GM21526 (cell line): ENCODE measurements around the gene LTO1.
"Not testable (repeated sequence)": the region's sequence is repeated elsewhere in the genome, so short reads cannot be mapped to it uniquely, and the experiment has no call there.

Experiments used
- ATAC-seq: cut with Tn5 transposase; IDR thresholded peaks from one replicate; pipeline ENCODE4 v1.9.1; 2021; ENCODE audit warnings: moderate library complexity; ENCODE audit not compliant: unreplicated experiment, low FRiP score

Gene LTO1

DNA sequence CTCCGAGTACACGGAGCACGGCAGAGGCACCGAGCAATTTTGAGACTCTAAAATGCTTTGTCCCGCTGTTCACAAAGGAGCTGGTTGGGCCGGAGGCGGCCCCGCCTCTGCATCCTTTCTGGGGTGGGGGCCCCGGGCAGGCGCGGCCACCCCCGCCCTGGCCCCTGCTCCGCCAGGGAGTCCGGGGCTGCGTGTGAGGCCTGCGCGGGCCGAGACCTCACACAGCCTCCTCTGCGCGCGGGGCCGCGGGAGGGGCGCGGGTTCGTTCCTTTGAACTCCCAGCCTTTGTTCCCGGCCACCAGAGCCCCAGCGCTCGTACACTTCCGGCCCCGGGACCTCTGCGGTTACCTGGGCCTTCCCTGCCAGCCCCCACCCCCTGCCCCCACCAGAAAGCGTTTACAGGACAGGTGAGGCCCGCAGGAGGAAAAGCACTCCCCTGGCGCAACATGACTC lies 27.1 kb upstream of the LTO1 start:
- ATAC-seq: no peak

GRCh38 chr11:69700278-69701140 lies 25.4 kb upstream of the LTO1 start:
- no peak for ATAC-seq

GRCh38 chr11:69699213-69699612 lies 24.1 kb upstream of the LTO1 start:
- ATAC-seq: no peak

- no peak for ATAC-seq
Observed at GRCh38 chr11:69698362-69698761, 23.2 kb upstream of the LTO1 start.

DNA sequence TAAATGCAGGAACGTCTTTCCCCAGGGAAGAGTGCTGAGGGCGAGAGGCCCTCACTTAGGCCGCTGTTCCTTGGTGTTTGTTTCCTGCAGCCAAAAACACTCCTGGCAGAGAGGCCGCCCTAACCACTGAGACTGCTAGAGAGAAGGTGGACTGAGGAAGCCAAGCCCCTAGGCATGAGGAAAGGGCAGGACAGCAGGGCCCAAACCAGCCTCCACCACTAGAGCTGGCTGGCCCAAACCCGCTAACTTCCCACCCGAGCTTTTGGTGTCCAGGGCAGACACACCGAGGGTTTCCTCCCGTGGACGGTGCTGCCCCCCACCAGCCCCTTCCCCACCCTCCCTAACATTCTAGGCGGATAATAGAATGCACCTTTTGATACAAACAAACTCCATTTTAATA lies 22.7 kb upstream of the LTO1 start:
- ATAC-seq: no peak

DNA sequence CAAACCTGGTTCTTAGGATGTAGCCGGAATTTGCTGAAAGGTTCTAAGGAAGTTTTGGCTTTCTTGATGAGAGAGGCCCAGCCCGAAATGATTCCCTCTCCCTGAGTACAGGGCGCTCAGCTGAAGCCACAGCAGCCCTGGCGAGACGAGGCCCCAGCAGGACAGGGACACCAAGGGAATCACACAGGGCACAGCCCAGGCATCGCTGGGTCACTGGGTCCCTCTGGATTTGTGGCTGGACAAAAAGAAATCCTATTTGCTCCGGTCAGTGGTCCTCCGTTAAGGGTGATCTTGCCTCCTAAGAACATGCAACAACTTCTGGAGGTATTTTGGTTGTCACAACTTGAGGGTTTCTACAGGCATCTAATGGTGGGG lies 22.3 kb upstream of the LTO1 start:
- no peak for ATAC-seq

DNA sequence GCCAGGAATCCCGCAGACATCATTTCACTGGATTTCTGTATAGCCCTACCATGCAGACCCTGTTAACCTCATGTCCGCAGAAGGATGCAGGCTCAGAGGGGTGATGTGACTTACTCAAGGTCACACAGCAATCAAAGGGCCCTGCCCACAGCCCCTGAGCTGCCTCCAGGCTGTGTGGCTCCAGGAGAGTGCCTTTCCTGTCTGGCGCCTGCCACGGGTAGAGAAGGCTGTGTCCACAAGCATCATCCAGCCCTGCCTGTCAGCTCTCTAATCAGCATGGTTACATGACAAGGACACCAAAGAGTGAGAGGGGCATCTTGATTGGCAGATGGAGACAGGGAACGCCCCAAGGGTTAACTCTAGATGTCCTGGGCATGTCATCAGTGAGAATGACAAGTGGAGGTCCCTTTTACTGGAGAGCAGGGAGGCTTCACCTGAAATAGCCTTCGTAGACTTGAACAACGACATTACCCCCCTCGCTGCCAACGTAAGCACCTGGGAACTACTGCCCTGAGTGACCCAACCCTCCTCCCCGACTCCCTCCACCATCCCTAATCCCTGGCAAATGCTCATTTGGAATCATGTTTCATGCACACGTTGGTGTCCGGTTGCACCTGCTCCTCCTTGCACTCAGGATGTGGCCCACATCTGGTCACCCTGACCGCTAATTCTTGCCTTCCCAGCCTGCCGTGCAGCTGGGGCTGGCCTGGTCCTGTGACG lies 21.8 kb upstream of the LTO1 start:
- ATAC-seq: no peak

DNA sequence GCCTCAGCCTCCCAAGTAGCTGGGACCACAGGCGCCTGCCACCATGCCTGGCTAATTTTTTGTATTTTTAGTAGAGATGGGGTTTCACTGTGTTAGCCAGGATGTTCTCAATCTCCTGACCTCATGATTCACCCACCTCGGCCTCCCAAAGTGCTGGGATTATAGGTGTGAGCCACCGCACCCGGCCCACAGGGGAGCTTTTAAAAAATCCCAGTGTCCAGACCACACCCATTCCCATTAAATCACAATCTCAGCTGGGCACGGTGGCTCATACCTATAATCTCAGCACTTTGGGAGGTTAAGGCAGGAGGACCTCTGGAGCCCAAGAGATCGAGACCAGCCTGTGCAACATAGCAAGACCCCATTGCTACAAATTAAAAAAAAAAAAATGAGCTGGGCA lies 20.8 kb upstream of the LTO1 start:
- not testable (repeated sequence) for ATAC-seq

DNA sequence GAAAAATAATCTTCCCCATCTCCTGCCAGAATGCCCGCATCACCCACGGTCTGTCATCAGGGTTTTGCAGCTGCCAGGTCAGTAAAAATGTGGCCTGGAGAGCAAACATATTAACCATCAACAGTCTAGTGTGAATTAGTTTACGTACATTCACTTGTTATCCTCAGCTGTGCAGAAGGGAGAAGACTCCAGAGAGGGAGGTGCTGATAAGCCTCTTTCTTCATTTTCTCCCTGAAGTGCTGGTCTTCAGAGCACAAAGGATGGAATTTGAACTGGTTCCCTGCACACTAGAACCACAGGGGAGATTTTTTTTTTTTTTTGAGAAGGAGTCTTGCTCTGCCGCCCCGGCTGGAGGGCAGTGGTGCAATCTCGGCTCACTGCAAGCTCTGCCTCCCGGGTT lies 20.4 kb upstream of the LTO1 start:
- ATAC-seq: no peak

GRCh38 chr11:69694781-69695180 lies 19.6 kb upstream of the LTO1 start:
- no peak for ATAC-seq

- ATAC-seq: no peak
Observed at GRCh38 chr11:69692422-69692821, 17.3 kb upstream of the LTO1 start.

- ATAC-seq: no peak
Observed at GRCh38 chr11:69691463-69691862, 16.3 kb upstream of the LTO1 start.

GRCh38 chr11:69689484-69690319 lies 14.5 kb upstream of the LTO1 start:
- no peak for ATAC-seq

GRCh38 chr11:69687969-69688771 lies 13.0 kb upstream of the LTO1 start:
- ATAC-seq: not testable (repeated sequence)

- ATAC-seq: no peak
Observed at GRCh38 chr11:69686856-69687255, 11.7 kb upstream of the LTO1 start.

GRCh38 chr11:69686452-69686851 lies 11.3 kb upstream of the LTO1 start:
- no peak for ATAC-seq

GRCh38 chr11:69685348-69685747 lies 10.2 kb upstream of the LTO1 start:
- ATAC-seq: no peak

- ATAC-seq: no peak
Observed at GRCh38 chr11:69684651-69685050, 9.5 kb upstream of the LTO1 start.

DNA sequence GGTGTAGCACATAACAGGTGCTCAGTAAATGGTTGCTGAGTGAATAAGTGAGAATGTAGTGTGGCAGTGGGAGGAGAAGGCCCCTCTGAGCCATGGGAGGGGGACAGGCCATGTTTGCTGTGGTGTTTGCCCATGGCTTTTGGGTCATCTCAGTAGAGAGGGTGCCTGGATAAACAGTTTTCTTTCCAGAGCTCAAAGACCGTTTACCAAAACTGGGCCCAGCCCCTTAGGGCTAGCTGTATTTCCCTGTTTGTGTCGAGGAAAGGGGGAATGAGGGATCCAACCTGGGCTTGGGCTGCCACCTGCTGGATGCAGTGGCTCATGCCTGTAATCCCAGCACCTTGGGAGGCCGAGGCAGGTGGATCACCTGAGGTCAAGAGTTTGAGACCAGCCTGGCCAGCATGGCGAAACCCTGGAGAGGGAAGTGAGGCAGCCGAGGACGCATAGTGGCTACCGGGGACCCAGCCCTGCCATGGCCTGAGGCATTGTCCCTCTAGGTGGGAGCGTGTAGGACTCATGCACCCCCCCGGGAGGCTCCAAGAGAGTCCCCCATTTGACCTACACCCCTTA lies 8.7 kb upstream of the LTO1 start:
- ATAC-seq: no peak
